AG09319 (cell line): Measurements from ENCODE around the gene RAD51B.
A peak's percentile ranks its signal among the peaks of the same experiment; 100 is the strongest.

ENCODE experiments used
- DNase-seq: peaks from one replicate; pipeline ENCODE4 v3.0.0-alpha.2; 2010; ENCODE audit warnings: low read depth; ENCODE audit errors: extremely low read depth
- CTCF ChIP-seq: IDR thresholded peaks from 2 replicates; pipeline ENCODE4 v1.5.1; 2011; ENCODE audit warnings: low read depth, mild to moderate bottlenecking, inconsistent platforms, low read length, moderate library complexity

The RAD51B gene

DNA sequence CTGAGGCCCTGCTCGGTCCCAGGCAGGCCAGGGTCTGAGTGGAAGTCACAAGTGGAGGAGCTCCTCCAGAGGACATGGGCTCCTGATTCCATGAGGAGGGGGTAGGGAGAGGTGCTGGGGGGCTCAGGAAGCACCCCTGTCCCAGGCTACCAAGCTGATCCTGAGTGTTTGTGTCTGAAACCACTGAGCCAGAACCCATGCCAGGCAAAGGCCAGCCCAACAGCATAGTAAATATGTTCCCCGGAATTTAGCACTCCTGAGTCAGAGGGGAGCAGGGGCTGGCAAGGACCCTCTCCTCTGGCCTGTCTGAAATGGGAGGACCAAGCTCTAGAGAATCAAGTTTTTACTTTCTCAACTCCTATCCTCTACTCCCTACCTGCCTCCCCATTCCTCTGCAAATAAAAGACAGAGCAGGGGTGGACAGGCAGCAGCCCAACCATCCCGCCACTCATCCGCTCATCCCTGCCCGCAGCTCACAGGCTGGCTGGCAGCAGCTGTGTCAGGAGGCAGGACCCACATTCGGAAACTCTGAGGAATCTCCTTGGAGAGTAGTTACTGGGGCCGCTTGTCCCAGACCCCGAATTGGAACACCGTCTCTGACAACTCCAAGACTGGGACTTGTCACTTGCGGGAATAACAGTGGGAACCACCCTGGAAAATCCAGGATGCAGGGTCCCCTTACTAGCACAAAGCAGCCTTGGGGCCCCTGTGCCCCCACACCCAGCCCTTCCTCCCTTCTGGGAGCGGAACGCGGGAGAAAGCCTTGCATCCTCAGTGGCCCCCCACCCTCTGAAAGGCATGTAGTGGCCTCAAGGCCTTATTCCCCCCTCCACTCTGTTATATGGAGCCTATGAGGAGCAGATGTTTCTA, 870.7 kb downstream of the RAD51B start:
- TF ChIP-seq CTCF = no peak
- DNase-seq = no peak

DNA sequence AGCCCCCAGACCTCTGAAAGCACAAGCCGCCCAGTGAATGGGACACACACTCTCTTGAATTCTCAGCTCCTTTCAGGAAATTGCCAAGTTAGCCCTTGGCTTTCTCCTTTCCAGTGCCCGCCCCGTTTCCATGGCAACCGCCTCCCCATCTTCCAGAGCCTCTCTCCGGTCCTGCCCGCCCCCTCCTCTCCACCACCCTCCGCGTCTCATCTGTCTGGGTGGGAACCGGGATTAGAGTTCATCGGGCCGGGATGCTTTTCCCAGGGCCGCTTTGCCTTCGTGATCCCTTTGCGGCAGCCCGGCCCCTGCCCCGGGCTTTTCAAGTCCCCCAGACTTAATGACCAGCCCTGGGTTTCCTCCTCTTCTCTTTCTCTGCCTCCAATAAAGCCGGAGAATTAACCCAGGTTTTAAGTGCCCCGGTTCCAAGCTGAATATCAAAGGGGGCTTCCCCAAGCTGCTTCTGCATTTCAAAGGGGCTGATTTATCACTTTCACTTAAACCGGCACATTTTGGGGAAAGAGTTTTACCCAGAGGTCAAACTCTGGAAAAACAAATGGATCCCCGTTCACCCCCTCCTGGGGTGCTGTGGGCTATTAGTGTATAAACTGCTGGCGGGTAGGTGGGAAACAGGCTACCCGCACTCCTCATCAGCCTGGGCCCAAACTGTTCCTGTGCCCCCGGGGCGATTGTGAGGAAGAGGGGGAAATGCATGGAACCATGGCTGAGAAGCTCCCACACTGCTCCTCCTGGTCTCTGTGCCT, 871.6 kb downstream of the RAD51B start:
- DNase-seq = no peak
- TF ChIP-seq CTCF = no peak

GRCh38 chr14:68691792-68692118, 872.2 kb downstream of the RAD51B start:
- no peak for TF ChIP-seq CTCF
- DNase-seq = no peak

GRCh38 chr14:68692216-68692615, 872.6 kb downstream of the RAD51B start:
- no peak for DNase-seq
- no peak for TF ChIP-seq CTCF

DNA sequence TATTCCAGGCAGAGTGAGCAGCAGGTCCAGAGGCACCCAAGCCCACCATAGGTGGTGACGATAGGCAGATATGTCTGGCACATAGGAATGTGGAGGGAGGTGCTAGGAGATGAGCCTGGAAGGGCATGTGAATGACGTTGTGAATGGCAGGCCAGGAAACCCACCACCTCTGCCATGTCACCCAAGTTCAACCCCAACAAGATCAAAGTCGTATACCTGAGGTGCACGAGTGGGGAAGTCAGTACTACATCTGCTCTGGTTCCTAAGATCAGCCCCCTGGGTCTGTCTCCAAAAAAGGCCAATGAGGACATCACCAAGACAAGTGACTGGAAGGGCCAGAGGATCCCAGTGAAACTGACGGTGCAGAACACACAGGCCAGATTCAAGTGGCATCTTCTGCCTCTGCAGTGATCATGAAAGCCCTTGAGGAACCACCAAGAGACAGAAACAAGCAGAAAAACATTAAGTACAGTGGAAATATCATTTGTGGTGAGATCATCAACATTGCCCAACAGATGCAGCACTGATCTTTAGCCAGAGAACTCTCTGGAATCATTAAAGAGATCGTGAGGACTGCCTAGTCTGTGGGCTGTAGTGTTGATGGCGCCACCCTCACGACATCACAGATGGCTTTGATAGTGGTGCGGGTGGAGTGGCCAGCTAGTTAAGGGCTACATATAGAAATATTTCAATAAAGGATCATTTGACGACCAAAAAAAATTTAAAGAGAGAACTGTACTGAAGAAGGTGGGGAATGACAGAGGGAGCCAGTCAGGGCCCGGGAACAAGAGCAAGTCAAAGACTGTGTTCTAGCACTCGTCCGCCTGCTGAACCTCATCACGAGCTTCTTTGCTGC, 873.6 kb downstream of the RAD51B start:
- peak; percentile 59 for DNase-seq
- no peak for TF ChIP-seq CTCF

DNA sequence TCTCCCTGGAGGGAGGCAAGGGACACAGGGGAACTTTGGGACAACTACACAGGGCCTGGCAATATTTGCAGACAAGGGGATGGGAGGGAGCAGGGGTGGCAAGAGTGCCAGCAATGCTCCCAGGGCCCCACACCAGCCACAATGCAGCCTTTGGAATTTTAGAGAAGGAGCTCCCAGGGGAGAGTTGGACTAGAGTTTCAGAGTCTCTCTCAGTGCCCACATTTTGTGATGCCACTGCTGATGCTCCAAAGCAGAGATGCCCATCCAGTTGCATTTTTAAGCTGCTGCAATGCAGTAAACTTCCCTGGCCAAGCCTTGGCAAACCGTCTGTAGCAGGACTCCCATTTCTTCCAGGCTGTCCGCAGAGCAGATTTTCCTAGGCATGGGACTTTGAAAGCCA, 874.3 kb downstream of the RAD51B start:
- no peak for DNase-seq
- TF ChIP-seq CTCF = no peak
